Body of pancreas (tissue), 4 donors: Measurements from ENCODE around the gene YWHAB. TPM values are rescaled to one million over a fixed set of nuclear protein-coding genes. Genes with fewer than 3 reads are reported as not detected.
A peak's percentile ranks its signal among the peaks of the same experiment; 100 is the strongest.
"Not testable (repeated sequence)": the region's sequence is repeated elsewhere in the genome, so short reads cannot be mapped to it uniquely, and the experiment has no call there.

ENCODE experiments used
- ATAC-seq: fragments of 150-250 bp; one replicate; pipeline ENCODE4 v1.9.1; 2016
- DNase-seq, 4 donors: peaks; one replicate each; pipeline ENCODE4 v3.0.0-alpha.2; 2019
- H3K27ac ChIP-seq, 4 donors: fragments of 200-600 bp; sonication (generic); 1 replicate in 3 of 4; 2 replicates in 1 of 4; pipeline versions ENCODE4 v1.5.1 to v1.6.1; 2016 to 2019; ENCODE audit warnings: mild to moderate bottlenecking in 1 of 4, mixed read lengths in 1 of 4, moderate library complexity in 1 of 4
- H3K27me3 ChIP-seq, 2 donors: fragments of 200-600 bp; sonication (generic); one replicate each; pipeline ENCODE4 v1.6.0; 2016; ENCODE audit warnings: mild to moderate bottlenecking in 1 of 2
- H3K36me3 ChIP-seq, 2 donors: fragments of 200-600 bp; sonication (generic); replicated peaks in 1 of 2; 2 replicates each; pipeline ENCODE4 v1.5.1; 2016; ENCODE audit warnings: low read depth in 2 of 2; ENCODE audit not compliant: insufficient read depth in 1 of 2
- H3K4me1 ChIP-seq: fragments of 200-600 bp; sonication (generic); one replicate; pipeline ENCODE4 v1.6.0; 2016
- H3K4me3 ChIP-seq, 2 donors: fragments of 200-600 bp; sonication (generic); 1 replicate in 1 of 2; 2 replicates in 1 of 2; pipeline ENCODE4 v1.5.1; 2016 to 2019
- H3K9me3 ChIP-seq, 3 donors: fragments of 200-600 bp; sonication (generic); 1 replicate in 2 of 3; 2 replicates in 1 of 3; pipeline ENCODE4 v1.5.1; 2016
- POLR2A ChIP-seq, 3 donors: fragments of 450-650 bp; IDR thresholded peaks; one replicate each; pipeline ENCODE4 v1.6.1; 2016; ENCODE audit warnings: antibody characterized with exemption in 3 of 3, mild to moderate bottlenecking in 2 of 3
- WGBS, 2 donors: methylation state at CpG; one replicate each; pipeline ENCODE4 v1.1.5; 2017; 5-methylcytosine and 5-hydroxymethylcytosine counted together
- intact Hi-C: fragments of 100-400 bp; cut with DNase I; formaldehyde crosslinking; loops from one replicate; pipeline ENCODE4 v1.15.1; 2023
- total RNA-seq, 2 donors: library from RNA; depleted of rRNA; stranded (reverse); fragments of >200 nt; gene quantifications; one replicate each; pipeline ENCODE4 v1.1.0, GENCODE V29; 2016
- TF ChIP-seq, protein P1 (sequence below), 7 experiments: fragments of 450-650 bp in 4 of 7; fragments of 200-600 bp in 3 of 7; sonication (generic) in 3 of 7; IDR thresholded peaks; one replicate each; pipeline ENCODE4 v1.5.1; 2016 to 2019; ENCODE audit warnings: antibody characterized with exemption in 7 of 7

Gene YWHAB
- total RNA-seq, 2 donors from 2014 or later = 49.3 to 64.9 TPM

DNA sequence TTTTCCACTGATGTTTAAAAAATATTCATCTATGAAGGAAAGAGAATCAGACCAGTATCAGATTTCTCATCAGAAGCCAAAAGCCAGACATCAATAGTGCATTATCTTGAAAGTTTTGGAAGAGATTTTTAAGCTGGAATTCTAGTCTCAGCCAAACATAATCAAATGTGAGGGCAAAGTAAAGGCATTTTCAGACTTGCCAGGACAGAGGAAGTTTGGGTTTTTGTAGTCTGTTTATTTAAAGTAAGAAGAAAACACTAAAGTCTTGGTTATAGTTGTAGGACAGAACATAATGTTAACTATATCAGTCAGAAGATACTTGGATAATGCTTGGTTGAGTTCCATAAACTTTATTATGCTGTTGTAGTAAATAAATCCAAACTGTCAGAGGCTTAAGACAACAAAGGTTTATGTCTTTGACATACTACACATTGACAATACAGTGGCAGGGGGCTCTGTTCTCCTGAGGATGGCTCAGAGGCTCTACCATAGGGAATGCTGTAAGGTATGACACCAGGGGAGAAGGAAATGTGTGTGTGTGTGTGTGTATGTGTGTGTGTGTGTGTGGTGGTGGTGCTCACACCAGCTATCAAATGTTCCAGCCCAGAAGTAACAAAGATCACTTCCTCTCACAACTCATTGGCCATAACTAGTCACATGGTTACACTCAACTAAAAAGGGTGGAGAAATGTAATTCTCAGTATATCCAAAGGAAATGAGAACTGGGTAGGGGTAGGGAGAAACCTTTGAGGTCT lies 26.7 kb upstream of the YWHAB start:
- intact Hi-C loops = no loop called here
- Histone ChIP-seq H3K9me3 (no peaks in the 10 kb centered on the region), H3K4me3 (no peak overlapping the region), H3K27ac (no peak overlapping the region), H3K36me3 (no peaks in the 10 kb centered on the region), H3K27me3 (no peaks in the 10 kb centered on the region), H3K4me1 (peaks cover 35% of the 10 kb centered on the region)
- no peak for ATAC-seq
- DNase-seq = no peak
- TF ChIP-seq POLR2A (IDR thresholded peaks at IDR 0.05) = no peak
- TF ChIP-seq, protein P1, sequence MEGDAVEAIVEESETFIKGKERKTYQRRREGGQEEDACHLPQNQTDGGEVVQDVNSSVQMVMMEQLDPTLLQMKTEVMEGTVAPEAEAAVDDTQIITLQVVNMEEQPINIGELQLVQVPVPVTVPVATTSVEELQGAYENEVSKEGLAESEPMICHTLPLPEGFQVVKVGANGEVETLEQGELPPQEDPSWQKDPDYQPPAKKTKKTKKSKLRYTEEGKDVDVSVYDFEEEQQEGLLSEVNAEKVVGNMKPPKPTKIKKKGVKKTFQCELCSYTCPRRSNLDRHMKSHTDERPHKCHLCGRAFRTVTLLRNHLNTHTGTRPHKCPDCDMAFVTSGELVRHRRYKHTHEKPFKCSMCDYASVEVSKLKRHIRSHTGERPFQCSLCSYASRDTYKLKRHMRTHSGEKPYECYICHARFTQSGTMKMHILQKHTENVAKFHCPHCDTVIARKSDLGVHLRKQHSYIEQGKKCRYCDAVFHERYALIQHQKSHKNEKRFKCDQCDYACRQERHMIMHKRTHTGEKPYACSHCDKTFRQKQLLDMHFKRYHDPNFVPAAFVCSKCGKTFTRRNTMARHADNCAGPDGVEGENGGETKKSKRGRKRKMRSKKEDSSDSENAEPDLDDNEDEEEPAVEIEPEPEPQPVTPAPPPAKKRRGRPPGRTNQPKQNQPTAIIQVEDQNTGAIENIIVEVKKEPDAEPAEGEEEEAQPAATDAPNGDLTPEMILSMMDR (IDR thresholded peaks at IDR 0.05) = no peak

DNA sequence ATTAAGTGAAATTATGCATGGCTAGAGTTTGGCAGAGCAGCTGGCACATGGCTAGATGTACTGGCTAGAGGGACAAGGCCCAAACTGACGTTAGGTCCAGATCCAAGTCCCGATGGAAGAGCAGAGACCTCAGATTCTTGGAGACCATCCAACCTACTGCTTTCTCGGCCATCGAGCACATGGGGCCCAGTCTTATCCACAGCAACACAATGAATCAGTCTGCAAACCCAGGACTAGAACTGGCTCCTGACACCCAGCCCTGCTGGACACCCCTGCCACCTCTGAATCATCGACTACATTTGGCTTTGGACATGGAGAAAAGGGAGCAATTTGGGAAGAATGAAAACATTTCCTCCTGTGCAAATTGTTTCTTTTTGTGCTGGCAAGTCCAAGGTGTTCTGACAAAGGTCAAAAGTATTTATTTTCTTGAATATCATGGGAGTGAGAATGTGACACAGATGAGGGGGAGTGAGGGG lies 23.9 kb upstream of the YWHAB start:
- H3K4me3 ChIP-seq = no peak overlapping the region
- TF ChIP-seq, protein P1 (IDR thresholded peaks at IDR 0.05) = no peak
- TF ChIP-seq POLR2A (IDR thresholded peaks at IDR 0.05) = no peak
- no peaks in the 10 kb centered on the region for H3K27me3 ChIP-seq
- H3K4me1 ChIP-seq = peaks cover 28% of the 10 kb centered on the region
- H3K36me3 ChIP-seq = no peaks in the 10 kb centered on the region
- ATAC-seq (peak; percentile 59), DNase-seq (peak in 3 of 4 donors; percentile 13 to 43 (median 33))
- intact Hi-C loops = no loop called here
- no peaks in the 10 kb centered on the region for H3K9me3 ChIP-seq
- peak overlapping the region in 2 of 4 donors; percentile 54 to 59 for H3K27ac ChIP-seq
- WGBS, 2 donors = 10 to 20% methylated on average over 5 of the region's 5 CpGs

DNA sequence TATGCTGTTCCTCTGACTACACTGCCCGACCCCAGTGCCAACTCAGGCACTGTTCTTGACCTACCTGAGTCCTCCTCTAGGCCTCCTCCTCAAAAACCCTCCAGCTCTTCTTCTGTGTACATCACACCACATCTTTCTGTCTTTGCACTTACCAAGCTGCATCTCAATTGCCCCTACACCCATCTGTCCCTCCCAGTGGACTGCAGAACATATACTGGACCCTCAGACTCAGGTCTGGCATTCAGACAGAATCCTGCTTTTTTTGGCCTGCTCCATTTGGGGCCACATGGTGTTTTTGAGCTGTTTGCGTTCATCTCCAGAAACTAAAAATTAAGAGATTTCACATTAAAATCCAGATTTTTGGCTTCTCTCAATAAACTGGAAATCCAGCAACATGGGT lies 23.2 kb upstream of the YWHAB start:
- WGBS, 2 donors = 84 to 94% methylated on average over 2 of the region's 2 CpGs
- Histone ChIP-seq H3K36me3 (no peaks in the 10 kb centered on the region), H3K4me1 (peaks cover 23% of the 10 kb centered on the region), H3K9me3 (no peaks in the 10 kb centered on the region), H3K27me3 (no peaks in the 10 kb centered on the region), H3K4me3 (no peak overlapping the region), H3K27ac (peak overlapping the region in 3 of 4 donors; percentile 25 to 59 (median 54))
- TF ChIP-seq, protein P1 (IDR thresholded peaks at IDR 0.05) = no peak
- TF ChIP-seq POLR2A (IDR thresholded peaks at IDR 0.05) = no peak
- DNase-seq = no peak
- ATAC-seq = no peak
- intact Hi-C loops = no loop called here

DNA sequence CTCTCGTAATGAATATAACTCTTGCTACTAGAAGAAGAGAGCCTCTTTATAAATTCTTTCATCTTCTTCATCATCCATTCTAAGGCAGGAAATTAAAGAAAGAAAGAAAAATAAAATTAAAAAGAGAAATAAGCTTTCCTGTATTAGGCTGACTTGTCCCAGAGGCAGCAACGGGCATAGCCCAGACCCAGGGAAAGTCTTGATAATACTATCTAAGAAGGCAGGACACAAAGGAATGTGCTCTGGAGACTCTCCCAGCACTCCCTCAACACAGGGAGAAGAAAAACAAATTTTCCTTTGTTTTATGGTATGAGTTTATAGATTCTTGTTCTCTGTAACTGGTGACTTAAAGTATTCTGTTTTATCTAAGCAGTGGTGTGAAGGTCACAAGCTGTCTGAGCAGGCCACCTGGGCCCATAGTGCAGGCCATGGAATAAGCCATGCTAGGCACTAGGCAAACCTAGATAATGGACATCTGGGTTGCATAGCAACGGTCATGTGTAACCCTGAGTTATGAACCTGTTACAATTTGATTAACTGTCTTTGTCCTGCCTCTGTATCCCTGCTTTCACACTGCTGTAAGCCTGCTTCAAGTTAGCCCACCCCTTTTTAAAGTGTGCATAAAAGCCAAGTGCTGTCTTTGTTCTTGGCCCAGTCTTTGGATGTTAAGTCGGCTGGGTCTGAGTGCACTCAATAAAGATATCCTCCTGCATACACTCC lies 22.0 kb upstream of the YWHAB start:
- ATAC-seq (peak; percentile 51), DNase-seq (peak in 2 of 4 donors; percentile 32 to 38)
- H3K27me3 ChIP-seq, H3K36me3 ChIP-seq, H3K27ac ChIP-seq, H3K9me3 ChIP-seq, H3K4me3 ChIP-seq, intact Hi-C loops: not testable (repeated sequence)
- 48 to 49% methylated on average over 4 of the region's 4 CpGs for WGBS, 2 donors
- H3K4me1 ChIP-seq = peaks cover 28% of the 10 kb centered on the region

DNA sequence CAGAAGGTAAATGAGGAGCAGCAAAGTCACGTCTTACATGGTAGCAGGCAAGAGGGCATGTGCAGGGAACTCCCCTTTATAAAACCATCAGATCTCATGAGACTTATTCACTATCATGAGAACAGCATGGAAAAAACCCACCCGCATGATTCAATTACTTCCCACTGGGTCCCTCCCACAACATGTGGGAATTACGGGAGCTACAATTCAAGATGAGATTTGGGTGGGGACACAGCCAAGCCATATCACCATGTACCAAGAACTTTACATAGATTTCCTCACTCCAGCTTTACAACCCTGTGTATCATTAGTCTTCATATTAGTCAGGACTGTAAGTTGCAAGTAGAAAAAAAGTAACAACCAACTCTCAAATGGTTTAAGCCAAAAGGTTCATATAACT lies 21.0 kb upstream of the YWHAB start:
- H3K27me3 ChIP-seq, intact Hi-C loops, H3K4me3 ChIP-seq, DNase-seq, H3K9me3 ChIP-seq, ATAC-seq, H3K36me3 ChIP-seq, H3K27ac ChIP-seq: not testable (repeated sequence)
- WGBS, 2 donors = 88 to 90% methylated on average over 3 of the region's 3 CpGs
- H3K4me1 ChIP-seq = peaks cover 28% of the 10 kb centered on the region
